Stimulated activated naive CD8-positive, alpha-beta T cell treated with anti-CD3 and anti-CD28 coated beads, Interleukin-15, Interleukin-2, amounts not matched to agents 100 ng/mL and 50 ng/mL, for 24 hours (primary cell): ENCODE measurements around the gene ATP8A2.
"Not testable (repeated sequence)": the region's sequence is repeated elsewhere in the genome, so short reads cannot be mapped to it uniquely, and the experiment has no call there.

Experiments
- H3K27ac Mint-ChIP-seq: one replicate; pipeline ENCODE4 v1.8.0; 2021; ENCODE audit warnings: mild to moderate bottlenecking, mixed read lengths
- H3K27me3 Mint-ChIP-seq: one replicate; pipeline ENCODE4 v1.8.0; 2021; ENCODE audit warnings: mixed read lengths
- H3K36me3 Mint-ChIP-seq: one replicate; pipeline ENCODE4 v1.8.0; 2021; ENCODE audit warnings: low read depth, mixed read lengths
- H3K4me1 Mint-ChIP-seq: one replicate; pipeline ENCODE4 v1.8.0; 2021; ENCODE audit warnings: low read depth, mixed read lengths
- H3K4me3 Mint-ChIP-seq: one replicate; pipeline ENCODE4 v1.8.0; 2021; ENCODE audit warnings: mild to moderate bottlenecking, mixed read lengths
- H3K9me3 Mint-ChIP-seq: one replicate; pipeline ENCODE4 v1.8.0; 2021; ENCODE audit warnings: mixed read lengths

ATP8A2 gene

GRCh38 chr13:26050568-26051230 is 678.9 kb downstream of the ATP8A2 start:
- Mint-ChIP-seq H3K9me3 (no peaks in the 10 kb centered on the region), H3K27ac (no peak overlapping the region), H3K27me3 (peaks cover 40% of the 10 kb centered on the region), H3K36me3 (no peaks in the 10 kb centered on the region), H3K4me3 (no peak overlapping the region), H3K4me1 (peaks cover 10% of the 10 kb centered on the region)

DNA sequence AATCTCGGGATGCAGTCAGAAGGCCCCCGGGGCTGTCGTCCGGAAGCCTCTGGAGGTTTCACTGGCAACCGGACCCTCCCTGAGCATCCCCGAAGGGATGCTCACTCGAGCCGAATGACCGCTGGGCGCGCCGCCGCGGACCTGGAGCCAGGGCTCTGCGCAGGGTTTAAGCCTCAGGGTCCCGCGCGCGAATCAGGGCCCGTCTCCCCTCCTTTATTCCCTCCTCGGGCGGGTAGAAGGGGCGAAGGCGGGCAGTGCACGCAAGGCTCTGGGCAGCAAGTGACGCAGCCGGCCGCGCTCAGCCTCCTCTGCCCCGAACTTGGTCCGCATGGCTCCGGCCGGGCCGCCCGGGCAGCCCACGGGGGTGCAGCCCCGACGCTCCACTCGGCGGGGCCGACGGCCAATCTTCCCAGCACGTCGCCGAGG is 679.5 kb downstream of the ATP8A2 start:
- Mint-ChIP-seq H3K27ac (no peak overlapping the region), H3K4me1 (peaks cover 10% of the 10 kb centered on the region), H3K4me3 (no peak overlapping the region), H3K9me3 (no peaks in the 10 kb centered on the region), H3K27me3 (peaks cover 40% of the 10 kb centered on the region), H3K36me3 (no peaks in the 10 kb centered on the region)

- Mint-ChIP-seq H3K4me3 (peak within 1 kb of the TSS; percentile 61), H3K4me1 (peaks cover 10% of the 10 kb centered on the region), H3K36me3 (no peaks in the 10 kb centered on the region), H3K27ac (no peak within 1 kb of the TSS), H3K27me3 (peaks cover 39% of the 10 kb centered on the region), H3K9me3 (no peaks in the 10 kb centered on the region)
Observed at GRCh38 chr13:26051657-26052311, 680.0 kb downstream of the ATP8A2 start, which contains the start of gene SHISA2. TSS of gene SHISA2 (minus strand) at chr13:26052016. CDS start at chr13:26050975, 1,041 bp downstream.

DNA sequence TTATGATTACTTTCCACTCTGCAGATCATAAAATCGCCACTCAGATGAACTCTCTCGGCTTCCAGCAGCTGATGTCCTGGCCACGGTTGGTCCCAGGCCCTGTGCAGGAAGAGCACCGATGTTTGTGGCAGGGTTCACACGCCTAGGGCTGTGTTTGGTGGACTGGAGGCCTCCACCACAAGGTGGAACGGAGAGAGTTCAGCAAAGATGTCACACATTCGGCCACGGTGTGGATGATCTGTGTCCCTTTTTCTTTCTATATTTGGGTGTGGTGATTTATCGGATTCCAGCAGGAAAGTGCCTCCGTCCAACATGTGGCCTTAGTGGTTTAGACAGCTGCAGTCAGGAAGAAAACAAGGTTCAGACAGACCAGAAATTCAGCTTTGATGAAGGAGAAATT is 680.6 kb downstream of the ATP8A2 start:
- Mint-ChIP-seq H3K27ac (no peak overlapping the region), H3K9me3 (no peaks in the 10 kb centered on the region), H3K4me1 (peaks cover 10% of the 10 kb centered on the region), H3K4me3 (peak overlapping the region; percentile 61), H3K27me3 (peaks cover 34% of the 10 kb centered on the region), H3K36me3 (no peaks in the 10 kb centered on the region)

GRCh38 chr13:26053418-26053980 is 681.7 kb downstream of the ATP8A2 start:
- H3K36me3 Mint-ChIP-seq = no peaks in the 10 kb centered on the region
- H3K27me3 Mint-ChIP-seq = peaks cover 35% of the 10 kb centered on the region
- no peaks in the 10 kb centered on the region for H3K9me3 Mint-ChIP-seq
- H3K4me1 Mint-ChIP-seq = peaks cover 10% of the 10 kb centered on the region
- H3K4me3 Mint-ChIP-seq = no peak overlapping the region
- no peak overlapping the region for H3K27ac Mint-ChIP-seq

DNA sequence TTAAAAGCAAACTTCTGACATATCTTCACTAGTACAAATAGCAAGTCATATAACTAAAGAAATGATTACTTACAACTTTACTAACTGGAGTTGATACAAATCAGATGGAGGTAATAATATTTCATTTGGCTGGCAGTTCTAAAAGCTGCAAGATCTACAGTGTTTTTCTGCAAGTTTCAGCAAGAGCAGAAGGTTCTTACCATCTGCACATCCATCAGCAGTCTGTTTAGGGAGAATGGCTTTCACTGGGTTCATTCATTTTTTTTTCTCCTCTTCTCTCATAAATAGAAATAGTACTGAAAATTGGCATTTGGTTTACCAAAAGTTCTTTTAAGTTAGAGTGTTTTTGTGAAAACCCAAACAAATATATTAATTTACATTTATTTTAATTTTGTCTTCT is 683.1 kb downstream of the ATP8A2 start:
- peaks cover 5% of the 10 kb centered on the region for H3K4me1 Mint-ChIP-seq
- peaks cover 27% of the 10 kb centered on the region for H3K27me3 Mint-ChIP-seq
- no peaks in the 10 kb centered on the region for H3K9me3 Mint-ChIP-seq
- no peak overlapping the region for H3K4me3 Mint-ChIP-seq
- H3K36me3 Mint-ChIP-seq = no peaks in the 10 kb centered on the region
- H3K27ac Mint-ChIP-seq = no peak overlapping the region

- no peak overlapping the region for H3K4me3 Mint-ChIP-seq
- H3K27me3 Mint-ChIP-seq = peaks cover 9% of the 10 kb centered on the region
- no peaks in the 10 kb centered on the region for H3K4me1 Mint-ChIP-seq
- H3K27ac Mint-ChIP-seq = no peak overlapping the region
- no peaks in the 10 kb centered on the region for H3K9me3 Mint-ChIP-seq
- H3K36me3 Mint-ChIP-seq = no peaks in the 10 kb centered on the region
Observed at GRCh38 chr13:26058704-26059103, 686.9 kb downstream of the ATP8A2 start.

DNA sequence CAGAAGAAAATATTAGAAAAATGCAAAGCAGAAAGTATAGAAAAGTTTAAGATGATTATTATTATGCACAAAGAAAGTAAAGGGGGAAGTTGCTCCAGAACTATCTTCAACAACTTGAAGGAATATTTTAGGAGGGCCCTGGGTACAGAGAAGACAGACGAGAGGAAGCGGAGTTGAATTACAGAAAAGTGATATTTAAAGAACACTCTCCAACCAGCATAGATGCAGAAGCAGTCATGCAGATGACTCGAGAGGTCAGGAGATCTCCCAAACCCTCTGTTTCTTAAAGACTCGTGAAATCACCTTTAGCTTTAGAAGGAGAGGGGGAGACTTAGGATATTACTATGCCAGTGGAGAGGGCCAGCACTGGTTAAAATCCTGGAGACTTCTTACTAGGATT is 688.6 kb downstream of the ATP8A2 start:
- Mint-ChIP-seq H3K36me3 (no peaks in the 10 kb centered on the region), H3K27ac (no peak overlapping the region), H3K4me3 (no peak overlapping the region), H3K27me3 (peaks cover 9% of the 10 kb centered on the region), H3K9me3 (no peaks in the 10 kb centered on the region), H3K4me1 (no peaks in the 10 kb centered on the region)

GRCh38 chr13:26061256-26061655 is 689.5 kb downstream of the ATP8A2 start:
- no peaks in the 10 kb centered on the region for H3K4me1 Mint-ChIP-seq
- no peak overlapping the region for H3K27ac Mint-ChIP-seq
- peaks cover 9% of the 10 kb centered on the region for H3K27me3 Mint-ChIP-seq
- H3K36me3 Mint-ChIP-seq = no peaks in the 10 kb centered on the region
- H3K9me3 Mint-ChIP-seq = no peaks in the 10 kb centered on the region
- no peak overlapping the region for H3K4me3 Mint-ChIP-seq

DNA sequence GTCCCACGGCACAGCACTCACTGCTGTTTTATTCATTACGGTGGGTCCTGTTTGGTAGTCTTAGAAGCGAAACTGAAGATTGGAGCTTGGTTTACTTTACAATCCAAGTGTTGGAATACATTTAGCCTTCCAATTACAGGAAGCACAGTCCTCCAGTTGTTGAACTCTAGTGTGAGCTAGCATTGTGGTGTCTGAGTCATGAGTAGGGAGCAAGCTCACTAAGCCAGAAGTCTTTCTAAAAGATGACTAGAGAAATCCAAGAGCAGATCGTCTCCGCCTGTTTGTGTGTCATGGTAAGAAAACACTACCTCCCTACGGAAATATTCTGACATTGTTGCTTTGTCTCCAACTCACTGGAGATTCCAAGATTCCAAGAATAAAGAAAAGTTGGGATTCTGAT is 690.2 kb downstream of the ATP8A2 start:
- H3K4me3 Mint-ChIP-seq = no peak overlapping the region
- no peaks in the 10 kb centered on the region for H3K9me3 Mint-ChIP-seq
- H3K27me3 Mint-ChIP-seq = peaks cover 9% of the 10 kb centered on the region
- H3K36me3 Mint-ChIP-seq = no peaks in the 10 kb centered on the region
- no peaks in the 10 kb centered on the region for H3K4me1 Mint-ChIP-seq
- H3K27ac Mint-ChIP-seq = no peak overlapping the region

DNA sequence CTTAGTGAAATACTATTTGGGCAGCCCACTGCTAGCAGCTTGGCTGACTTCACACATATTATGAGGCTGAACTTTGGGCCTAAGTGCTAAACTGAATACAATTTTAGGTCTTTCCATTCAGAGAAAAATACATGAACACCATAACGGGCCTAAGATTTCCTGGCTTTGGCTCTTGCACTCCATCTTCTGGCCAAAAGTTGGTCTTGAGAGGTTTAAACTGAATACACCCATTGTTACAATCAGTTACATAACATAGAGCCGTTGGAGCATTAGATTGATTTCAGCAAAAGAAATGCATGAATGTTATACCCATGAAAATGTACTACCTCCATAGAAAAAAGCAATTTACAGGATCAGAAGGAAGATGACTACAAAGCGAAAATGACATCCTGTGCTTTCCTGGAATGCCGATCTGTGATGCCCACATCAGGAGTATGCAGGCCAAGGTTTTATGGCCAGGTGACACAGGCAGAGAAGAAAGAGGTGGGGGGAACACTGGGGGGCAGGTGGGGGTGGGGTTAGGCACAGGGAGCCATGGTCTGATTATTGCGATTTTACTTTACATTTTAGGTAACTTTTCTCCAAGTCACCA is 691.2 kb downstream of the ATP8A2 start:
- H3K4me3 Mint-ChIP-seq = no peak overlapping the region
- H3K27ac Mint-ChIP-seq = no peak overlapping the region
- no peaks in the 10 kb centered on the region for H3K9me3 Mint-ChIP-seq
- H3K36me3 Mint-ChIP-seq = no peaks in the 10 kb centered on the region
- no peaks in the 10 kb centered on the region for H3K4me1 Mint-ChIP-seq
- peaks cover 3% of the 10 kb centered on the region for H3K27me3 Mint-ChIP-seq

DNA sequence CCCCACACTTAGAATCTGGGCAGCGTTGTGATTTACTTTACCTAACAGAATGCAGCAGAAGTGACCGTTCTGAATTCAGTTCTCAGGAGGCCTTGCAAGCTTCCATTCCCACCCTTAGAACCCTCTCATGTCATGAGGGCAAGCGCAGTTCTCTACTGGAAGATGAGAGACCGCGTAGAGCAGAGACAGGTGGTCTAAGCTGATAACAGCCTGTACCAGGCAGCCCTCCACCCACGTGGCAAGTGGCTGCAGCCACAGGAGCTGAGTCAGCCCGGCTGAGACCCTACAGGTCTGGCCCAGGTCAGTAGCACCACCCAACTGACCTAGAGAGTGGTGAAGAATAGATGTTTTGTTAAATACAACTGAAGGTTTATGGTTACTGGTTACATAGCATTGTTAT is 694.7 kb downstream of the ATP8A2 start:
- H3K36me3 Mint-ChIP-seq, H3K4me1 Mint-ChIP-seq, H3K27me3 Mint-ChIP-seq, H3K9me3 Mint-ChIP-seq, H3K4me3 Mint-ChIP-seq, H3K27ac Mint-ChIP-seq: not testable (repeated sequence)

- no peaks in the 10 kb centered on the region for H3K36me3 Mint-ChIP-seq
- H3K9me3 Mint-ChIP-seq = no peaks in the 10 kb centered on the region
- H3K4me1 Mint-ChIP-seq = no peaks in the 10 kb centered on the region
- H3K4me3 Mint-ChIP-seq = no peak overlapping the region
- peaks cover 13% of the 10 kb centered on the region for H3K27me3 Mint-ChIP-seq
- no peak overlapping the region for H3K27ac Mint-ChIP-seq
Observed at GRCh38 chr13:26067601-26068000, 695.8 kb downstream of the ATP8A2 start.

- not testable (repeated sequence) for H3K27ac Mint-ChIP-seq, H3K36me3 Mint-ChIP-seq, H3K4me3 Mint-ChIP-seq, H3K9me3 Mint-ChIP-seq, H3K4me1 Mint-ChIP-seq
- peaks cover 14% of the 10 kb centered on the region for H3K27me3 Mint-ChIP-seq
Observed at GRCh38 chr13:26068372-26068771, 696.6 kb downstream of the ATP8A2 start.

DNA sequence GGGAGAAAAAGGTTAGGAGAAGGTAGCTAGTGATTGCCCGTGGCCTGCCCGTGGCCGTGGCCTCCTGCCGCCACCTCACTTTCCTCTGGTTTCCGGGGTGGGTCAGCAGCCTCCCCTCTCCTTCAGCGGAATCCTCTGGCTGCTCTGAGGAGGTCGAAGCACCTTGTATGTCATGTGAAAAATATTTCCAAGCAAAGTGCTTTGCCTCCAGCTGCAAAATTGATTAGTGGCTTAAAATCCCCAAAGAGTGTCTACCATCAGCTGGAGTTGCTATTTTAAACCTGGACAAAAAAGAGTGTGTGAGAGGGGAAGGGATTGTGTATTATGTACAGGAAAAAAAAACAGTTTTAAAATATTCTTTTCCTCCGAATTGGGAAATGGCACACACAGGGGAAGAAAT is 697.9 kb downstream of the ATP8A2 start:
- not testable (repeated sequence) for H3K27ac Mint-ChIP-seq

More for the DNA sequence above, 697.9 kb downstream of the ATP8A2 start:
- H3K36me3 Mint-ChIP-seq, H3K4me1 Mint-ChIP-seq, H3K4me3 Mint-ChIP-seq, H3K9me3 Mint-ChIP-seq: not testable (repeated sequence)
- peaks cover 21% of the 10 kb centered on the region for H3K27me3 Mint-ChIP-seq
